A673 (cell line): ENCODE measurements around the gene A3GALT2.

Source experiments
- EZH2 ChIP-seq: fragments of 200-600 bp; sonication (generic); IDR thresholded peaks from 2 replicates; pipeline ENCODE4 v1.6.1; 2017; ENCODE audit warnings: borderline replicate concordance, low read depth, mild to moderate bottlenecking, mixed read lengths, antibody characterized with exemption, low read length; ENCODE audit not compliant: poor library complexity, severe bottlenecking
- TF ChIP-seq, protein P1 (sequence below): fragments of 300-800, 200-600 bp; sonication (generic); conservative IDR thresholded peaks from 2 replicates; pipeline ENCODE4 v1.5.1; 2017; ENCODE audit warnings: low read depth, mild to moderate bottlenecking, antibody characterized with exemption, low read length, moderate library complexity, mixed read lengths

GRCh38 chr1:33330906-33331305 lies 10.0 kb upstream of the A3GALT2 start:
- TF ChIP-seq, protein P1, sequence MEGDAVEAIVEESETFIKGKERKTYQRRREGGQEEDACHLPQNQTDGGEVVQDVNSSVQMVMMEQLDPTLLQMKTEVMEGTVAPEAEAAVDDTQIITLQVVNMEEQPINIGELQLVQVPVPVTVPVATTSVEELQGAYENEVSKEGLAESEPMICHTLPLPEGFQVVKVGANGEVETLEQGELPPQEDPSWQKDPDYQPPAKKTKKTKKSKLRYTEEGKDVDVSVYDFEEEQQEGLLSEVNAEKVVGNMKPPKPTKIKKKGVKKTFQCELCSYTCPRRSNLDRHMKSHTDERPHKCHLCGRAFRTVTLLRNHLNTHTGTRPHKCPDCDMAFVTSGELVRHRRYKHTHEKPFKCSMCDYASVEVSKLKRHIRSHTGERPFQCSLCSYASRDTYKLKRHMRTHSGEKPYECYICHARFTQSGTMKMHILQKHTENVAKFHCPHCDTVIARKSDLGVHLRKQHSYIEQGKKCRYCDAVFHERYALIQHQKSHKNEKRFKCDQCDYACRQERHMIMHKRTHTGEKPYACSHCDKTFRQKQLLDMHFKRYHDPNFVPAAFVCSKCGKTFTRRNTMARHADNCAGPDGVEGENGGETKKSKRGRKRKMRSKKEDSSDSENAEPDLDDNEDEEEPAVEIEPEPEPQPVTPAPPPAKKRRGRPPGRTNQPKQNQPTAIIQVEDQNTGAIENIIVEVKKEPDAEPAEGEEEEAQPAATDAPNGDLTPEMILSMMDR: no peak
- no peak for TF ChIP-seq EZH2
